ENCODE results near the gene TMEM252.
A peak's percentile ranks its signal among the peaks of the same experiment; 100 is the strongest.

Gene TMEM252

GRCh38 chr9:68496356-68496755 lies 44.3 kb downstream of the TMEM252 start:
- DNase-seq = no peak

GRCh38 chr9:68495247-68495646 lies 45.4 kb downstream of the TMEM252 start:
- DNase-seq = no peak

- no peak for DNase-seq
Measured at GRCh38 chr9:68493958-68494577, 46.6 kb downstream of the TMEM252 start.

- DNase-seq = no peak
Measured at GRCh38 chr9:68493541-68493940, 47.1 kb downstream of the TMEM252 start.

- peak; percentile 97 for DNase-seq
Measured at GRCh38 chr9:68492806-68493205, 47.9 kb downstream of the TMEM252 start.

GRCh38 chr9:68489646-68490045 lies 51.0 kb downstream of the TMEM252 start:
- DNase-seq = no peak

- no peak for DNase-seq
Measured at GRCh38 chr9:68488126-68488525, 52.6 kb downstream of the TMEM252 start.
